ENCODE data around the gene PROM1.

DNA sequence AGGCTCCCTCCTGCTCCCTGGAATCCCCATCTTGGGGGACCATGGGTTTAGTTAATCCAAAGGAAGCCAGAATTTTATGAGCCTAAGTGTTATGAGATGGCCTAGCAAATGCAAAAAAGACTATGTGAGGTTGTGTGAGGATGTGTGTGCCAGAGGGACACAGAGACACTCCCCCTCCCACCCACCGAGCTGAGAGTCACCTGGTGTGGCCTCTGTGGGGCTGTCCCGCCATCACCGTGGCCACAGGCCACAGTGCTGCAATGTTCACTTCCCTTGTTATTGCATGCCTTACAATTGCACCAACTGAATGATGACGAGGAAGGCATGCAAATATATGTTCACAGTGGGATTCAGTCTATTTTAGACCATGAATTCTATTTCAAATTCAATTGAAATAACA lies 120.2 kb downstream of the PROM1 start:
- TF ChIP-seq CTCF (conservative IDR thresholded peaks at IDR 0.05; ENCODE audit: low read length): no peak
- no peak for TF ChIP-seq EZH2phosphoT487 (IDR thresholded peaks at IDR 0.05; ENCODE audit: borderline replicate concordance, low read depth, low read length)

Data from OCI-LY7 (cell line).